Activated naive CD8-positive, alpha-beta T cell (primary cell): ENCODE results near the gene GJB6.
A peak's percentile ranks its signal among the peaks of the same experiment; 100 is the strongest.

Source experiments
- H3K27ac Mint-ChIP-seq: one replicate; pipeline ENCODE4 v1.8.0; 2021; ENCODE audit warnings: mixed read lengths
- H3K27me3 Mint-ChIP-seq: one replicate; pipeline ENCODE4 v1.8.0; 2021; ENCODE audit warnings: mixed read lengths
- H3K36me3 Mint-ChIP-seq: one replicate; pipeline ENCODE4 v1.8.0; 2021; ENCODE audit warnings: mixed read lengths
- H3K4me1 Mint-ChIP-seq: one replicate; pipeline ENCODE4 v1.8.0; 2021; ENCODE audit warnings: low read depth, mixed read lengths
- H3K4me3 Mint-ChIP-seq: one replicate; pipeline ENCODE4 v1.8.0; 2021; ENCODE audit warnings: mild to moderate bottlenecking, mixed read lengths
- H3K9me3 Mint-ChIP-seq: one replicate; pipeline ENCODE4 v1.8.0; 2021; ENCODE audit warnings: low read depth, mixed read lengths

GJB6 gene

DNA sequence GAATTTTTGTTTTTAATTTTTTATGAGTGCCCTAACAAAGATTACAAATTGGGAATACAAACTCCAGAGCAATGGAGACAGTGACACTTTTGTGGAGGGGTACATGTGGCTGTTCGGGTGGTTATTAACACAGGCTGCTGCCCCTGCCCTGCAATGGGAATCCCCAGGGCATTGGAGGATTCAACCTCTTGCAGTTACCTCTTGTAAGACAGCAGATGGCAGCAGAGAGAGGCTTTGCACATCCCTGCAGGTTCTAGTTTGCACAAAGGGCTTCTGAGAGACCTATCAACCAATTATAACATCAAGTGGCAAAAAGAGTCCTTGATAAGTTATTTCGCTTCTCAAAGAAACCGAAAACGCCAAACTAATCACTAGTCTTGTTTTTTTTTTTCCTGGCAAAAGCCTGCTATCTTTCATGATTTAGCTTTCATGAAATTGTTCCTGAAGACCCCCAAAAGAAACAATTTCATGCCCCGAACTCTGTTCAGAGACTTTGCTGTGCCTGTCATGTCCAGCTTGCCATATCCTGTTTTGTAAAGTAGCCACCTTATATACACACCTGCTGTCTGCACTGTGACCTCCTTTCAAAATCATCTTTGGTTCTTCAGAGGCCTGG is 49.8 kb downstream of the GJB6 start:
- Mint-ChIP-seq H3K36me3 (no peaks in the 10 kb centered on the region), H3K4me3 (no peak overlapping the region), H3K27ac (no peak overlapping the region), H3K9me3 (no peaks in the 10 kb centered on the region), H3K4me1 (peaks cover 4% of the 10 kb centered on the region), H3K27me3 (peaks cover 26% of the 10 kb centered on the region)

DNA sequence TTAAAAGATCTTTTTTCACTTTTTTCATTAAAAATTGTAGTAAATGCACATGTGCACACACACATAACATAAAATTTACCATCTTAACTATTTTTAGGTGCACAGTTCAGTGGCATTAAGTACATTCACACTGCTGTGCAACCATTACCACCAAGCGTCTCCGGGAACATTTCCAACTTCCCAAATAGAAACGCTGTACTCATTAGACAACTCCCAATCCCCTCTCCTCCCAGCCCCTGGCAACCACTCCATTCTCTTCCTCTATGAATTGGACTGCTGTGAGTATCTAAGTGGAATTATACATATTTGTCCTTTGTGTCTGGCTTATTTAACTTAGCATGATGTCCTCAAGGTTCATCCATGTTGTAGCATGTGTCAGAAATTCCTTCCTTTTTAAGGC is 50.9 kb downstream of the GJB6 start:
- H3K27ac Mint-ChIP-seq: no peak overlapping the region
- H3K27me3 Mint-ChIP-seq: peaks cover 26% of the 10 kb centered on the region
- no peaks in the 10 kb centered on the region for H3K9me3 Mint-ChIP-seq
- peaks cover 4% of the 10 kb centered on the region for H3K4me1 Mint-ChIP-seq
- H3K36me3 Mint-ChIP-seq: no peaks in the 10 kb centered on the region
- no peak overlapping the region for H3K4me3 Mint-ChIP-seq

DNA sequence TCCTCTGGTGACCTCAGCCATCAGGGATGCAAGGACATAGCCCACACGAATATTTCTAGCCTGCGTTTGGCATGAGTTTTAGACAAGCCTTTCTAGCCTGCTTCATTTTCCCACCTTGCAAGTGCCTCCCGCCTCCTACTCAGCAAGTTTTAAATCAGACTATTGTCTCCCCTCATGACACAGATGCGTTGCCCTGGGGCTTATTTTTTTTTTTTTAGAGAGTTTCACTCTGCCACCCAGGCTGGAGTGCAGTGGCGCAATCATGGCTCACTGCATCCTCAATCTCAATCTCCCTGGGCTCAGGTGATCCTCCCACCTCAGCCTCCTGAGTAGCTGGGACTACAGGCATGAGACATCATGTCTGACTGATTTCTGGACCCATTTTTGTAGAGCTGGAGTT is 54.0 kb downstream of the GJB6 start:
- Mint-ChIP-seq H3K9me3 (no peaks in the 10 kb centered on the region), H3K4me3 (no peak overlapping the region), H3K27ac (no peak overlapping the region), H3K36me3 (no peaks in the 10 kb centered on the region), H3K4me1 (peaks cover 21% of the 10 kb centered on the region), H3K27me3 (peaks cover 31% of the 10 kb centered on the region)

DNA sequence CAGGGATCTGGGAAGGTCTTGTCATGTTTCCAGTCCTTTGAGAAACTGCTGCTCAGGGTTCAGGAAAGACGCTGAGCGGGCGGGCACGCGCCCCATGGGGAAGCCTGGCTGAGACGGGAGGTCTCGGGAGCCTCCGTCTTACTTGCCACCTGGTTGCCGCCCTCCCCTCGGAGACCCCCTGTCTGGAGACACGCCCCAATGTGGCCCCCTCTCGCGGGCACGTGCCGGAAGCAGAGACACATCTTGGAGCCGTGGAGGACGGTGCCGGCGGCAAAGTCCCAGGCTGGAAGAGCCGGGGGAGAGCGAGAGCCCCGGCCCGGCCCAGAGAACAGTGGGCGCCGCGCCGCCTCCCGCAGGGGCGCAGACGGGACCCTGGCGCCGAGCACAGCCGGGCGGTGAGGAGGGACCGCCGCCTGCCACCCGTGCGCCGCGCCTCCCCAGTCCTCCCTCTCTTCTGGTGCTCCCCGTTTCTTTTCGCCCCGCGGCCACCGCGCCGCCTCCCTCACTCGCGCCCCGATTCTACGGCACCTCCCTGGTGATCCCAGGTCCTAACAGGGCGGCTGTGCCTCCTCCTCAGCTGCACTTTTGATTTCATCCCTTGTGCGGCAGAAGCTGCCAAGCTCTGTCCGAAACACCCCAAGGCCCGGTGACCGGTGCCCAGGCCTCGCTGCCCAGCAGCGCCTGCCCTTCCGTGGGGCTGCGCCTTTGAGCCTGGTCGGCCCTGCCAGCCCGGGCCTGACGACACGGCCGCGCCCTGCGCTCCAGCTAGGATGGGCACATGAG is 54.9 kb downstream of the GJB6 start:
- H3K9me3 Mint-ChIP-seq: no peaks in the 10 kb centered on the region
- peaks cover 21% of the 10 kb centered on the region for H3K4me1 Mint-ChIP-seq
- peaks cover 33% of the 10 kb centered on the region for H3K27me3 Mint-ChIP-seq
- H3K27ac Mint-ChIP-seq: no peak overlapping the region
- no peaks in the 10 kb centered on the region for H3K36me3 Mint-ChIP-seq
- no peak overlapping the region for H3K4me3 Mint-ChIP-seq

DNA sequence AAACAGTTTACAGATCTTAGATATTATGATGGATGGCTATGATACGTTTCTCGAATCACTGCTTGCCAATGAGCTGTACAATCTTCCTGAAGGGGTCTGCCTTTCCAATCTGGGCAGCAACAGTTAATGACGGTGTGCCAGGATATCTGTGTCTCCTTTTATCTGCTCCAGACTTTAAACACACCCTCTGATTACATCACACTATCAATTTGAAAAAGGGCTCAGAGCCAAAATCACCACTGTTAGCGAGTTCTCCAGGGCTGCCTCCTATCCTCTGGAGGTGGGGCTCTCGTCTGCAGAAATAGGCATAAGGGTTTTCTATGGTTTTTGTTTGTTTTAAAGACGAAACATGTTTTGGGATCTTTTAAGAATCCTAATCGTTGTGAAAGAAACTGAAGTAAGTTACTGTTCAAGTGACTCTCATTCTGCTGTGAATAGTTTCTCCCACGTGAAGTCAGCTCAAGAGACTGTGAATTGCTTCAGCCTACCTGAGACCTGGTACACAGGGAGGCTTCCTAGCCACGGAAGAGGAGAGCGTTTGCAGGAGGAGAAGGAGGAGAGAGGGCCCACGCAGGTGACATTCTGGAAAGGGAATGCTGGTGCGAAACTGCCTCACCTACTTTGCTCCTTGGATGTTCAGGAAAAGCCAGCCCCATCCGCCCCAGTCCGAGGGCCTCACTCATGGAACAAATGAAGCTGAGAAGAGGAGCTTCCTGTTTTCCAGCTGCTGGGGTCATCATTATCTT is 56.0 kb downstream of the GJB6 start:
- H3K27me3 Mint-ChIP-seq: peaks cover 30% of the 10 kb centered on the region
- no peaks in the 10 kb centered on the region for H3K9me3 Mint-ChIP-seq
- H3K36me3 Mint-ChIP-seq: no peaks in the 10 kb centered on the region
- H3K27ac Mint-ChIP-seq: no peak overlapping the region
- peaks cover 19% of the 10 kb centered on the region for H3K4me1 Mint-ChIP-seq
- H3K4me3 Mint-ChIP-seq: no peak overlapping the region

DNA sequence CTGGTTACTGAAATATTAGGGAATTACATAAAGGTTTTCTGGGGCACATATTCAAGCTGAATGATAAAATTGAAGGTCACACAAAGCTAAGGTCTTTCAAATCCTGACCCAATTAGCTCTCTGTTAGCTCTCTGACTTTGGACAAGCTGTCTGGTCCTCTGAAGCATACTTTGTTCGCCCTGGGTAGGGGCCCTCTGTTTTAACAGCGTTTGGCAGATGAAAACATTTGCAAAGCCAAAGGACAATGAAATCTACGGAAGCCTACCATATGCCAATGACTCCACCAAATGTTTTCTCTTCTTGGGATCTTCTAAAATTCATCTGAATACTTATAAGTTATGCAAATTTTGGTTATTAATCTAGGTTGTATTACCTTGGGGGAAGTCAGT is 56.7 kb downstream of the GJB6 start:
- Mint-ChIP-seq H3K4me1 (peaks cover 19% of the 10 kb centered on the region), H3K4me3 (no peak overlapping the region), H3K27ac (no peak overlapping the region)

DNA sequence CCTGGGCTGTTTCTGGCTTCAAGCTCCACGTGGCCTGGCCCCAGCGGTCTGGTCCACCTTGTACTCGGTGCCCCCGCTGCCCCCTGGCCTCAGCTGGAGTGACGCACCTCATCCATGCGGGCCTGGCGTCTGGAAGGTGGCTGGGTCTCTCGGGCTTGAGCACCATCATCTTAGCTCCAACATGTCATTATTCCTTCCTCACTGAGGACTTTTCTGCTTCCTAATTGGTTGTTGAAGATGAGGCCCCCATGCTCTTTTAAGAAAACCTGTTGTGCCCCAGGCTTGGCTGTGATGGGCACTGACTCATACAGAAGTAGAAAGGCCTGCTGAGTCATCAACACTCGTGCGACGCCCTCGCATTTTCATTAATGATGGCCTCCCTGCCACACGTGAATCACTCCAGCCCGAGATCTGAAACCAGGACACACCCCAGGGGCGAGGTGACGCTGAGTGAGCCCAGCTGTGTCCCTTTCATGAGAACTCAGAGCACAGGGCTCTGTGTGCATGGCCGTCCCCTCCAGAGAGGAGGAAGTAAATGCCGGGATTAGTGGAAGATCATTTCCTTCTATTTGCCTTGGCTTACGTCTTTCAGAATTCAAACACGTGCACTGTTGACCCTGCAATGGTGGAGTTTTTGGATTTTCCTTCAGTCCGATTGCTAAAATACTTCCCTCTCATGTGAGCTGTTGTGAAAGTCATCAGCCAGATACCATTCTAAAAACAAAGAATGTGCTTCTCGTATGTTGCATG is 57.3 kb downstream of the GJB6 start:
- Mint-ChIP-seq H3K9me3 (no peaks in the 10 kb centered on the region), H3K4me3 (peak overlapping the region; percentile 9), H3K27ac (peak overlapping the region; percentile 29), H3K36me3 (no peaks in the 10 kb centered on the region), H3K27me3 (peaks cover 28% of the 10 kb centered on the region), H3K4me1 (peaks cover 19% of the 10 kb centered on the region)

More for the DNA sequence above, 56.7 kb downstream of the GJB6 start:
- Mint-ChIP-seq H3K9me3 (no peaks in the 10 kb centered on the region), H3K36me3 (no peaks in the 10 kb centered on the region), H3K27me3 (peaks cover 28% of the 10 kb centered on the region)

DNA sequence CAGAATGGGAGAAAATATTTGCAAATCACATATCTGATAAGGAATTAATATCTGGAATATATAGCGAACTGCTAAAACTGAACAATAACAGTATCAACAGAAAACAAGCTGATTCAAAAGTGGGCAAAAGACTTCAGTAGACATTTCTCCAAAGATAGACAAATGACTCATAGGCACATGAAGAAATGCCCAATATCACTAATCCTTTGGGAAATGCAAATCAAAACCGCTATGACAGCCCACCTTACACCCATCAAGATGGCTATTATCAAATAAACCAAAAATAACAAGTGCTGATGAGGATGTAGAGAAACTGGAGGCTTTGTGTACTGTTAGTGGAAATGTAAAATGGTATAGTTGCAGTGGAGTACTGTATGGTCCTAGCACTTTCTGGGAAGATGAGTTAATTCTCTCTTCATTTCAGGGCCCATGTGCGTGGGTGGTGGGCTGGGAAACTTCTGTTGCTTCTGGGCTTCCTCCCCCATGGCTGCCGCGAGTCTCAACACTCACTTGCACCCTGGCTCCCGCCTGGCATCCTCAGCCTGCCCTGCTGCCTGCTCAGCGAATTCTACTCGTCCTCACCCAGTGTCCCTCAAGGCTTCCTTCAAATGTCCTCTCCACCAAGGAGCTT is 58.9 kb downstream of the GJB6 start:
- H3K4me1 Mint-ChIP-seq: peaks cover 19% of the 10 kb centered on the region
- H3K4me3 Mint-ChIP-seq: no peak overlapping the region
- no peak overlapping the region for H3K27ac Mint-ChIP-seq
- no peaks in the 10 kb centered on the region for H3K36me3 Mint-ChIP-seq
- H3K9me3 Mint-ChIP-seq: no peaks in the 10 kb centered on the region
- peaks cover 21% of the 10 kb centered on the region for H3K27me3 Mint-ChIP-seq
